Measurements from ENCODE around the gene IFT57. TPM values are rescaled to one million over a fixed set of nuclear protein-coding genes. Genes with fewer than 3 reads are reported as not detected.

The IFT57 gene
- total and polyA plus RNA-seq, 2 of the 8 experiments (the other 6 are each of a cell fraction or from before 2014, with no cell fraction given): 15.1 to 27.8 TPM

- Histone ChIP-seq H3K79me2 (ENCODE audit: control insufficient read depth in 1 of 2, insufficient read depth in 2 of 2, low read length in 2 of 2) (no peaks in the 10 kb centered on the region), H3K4me1 (replicated peaks in 1 of 4; ENCODE audit: control insufficient read depth in 3 of 4, insufficient read depth in 4 of 4, low read length in 3 of 4) (no peaks in the 10 kb centered on the region), H3K56ac (replicated peaks; ENCODE audit: insufficient read length, low read depth, low read length) (no peak overlapping the region), H3K27ac (ENCODE audit: low read depth, low read length) (no peak overlapping the region), H2BK20ac (ENCODE audit: low read length) (no peak overlapping the region), H3K79me1 (ENCODE audit: low read depth, low read length) (no peaks in the 10 kb centered on the region), H3K9ac (replicated peaks in 1 of 4; ENCODE audit: extremely low read depth in 1 of 4, low read depth in 3 of 4, low read length in 3 of 4) (no peak overlapping the region), H3K9me3 (ENCODE audit: insufficient read depth in 2 of 2, low read depth in 1 of 2, low read length in 1 of 2) (no peaks in the 10 kb centered on the region), H2BK12ac (ENCODE audit: low read depth, low read length) (no peak overlapping the region), H3K18ac (ENCODE audit: extremely low read depth, low read length) (no peak overlapping the region), H3K4me2 (ENCODE audit: insufficient read depth in 1 of 2, low read depth in 2 of 2, low read length in 2 of 2) (no peak overlapping the region), H2BK5ac (ENCODE audit: low read depth, low read length) (no peak overlapping the region), H3K27me3 (replicated peaks in 1 of 4; ENCODE audit: control insufficient read depth in 3 of 4, extremely low read depth in 1 of 4, insufficient read depth in 3 of 4, low read length in 3 of 4) (no peaks in the 10 kb centered on the region), H2BK15ac (ENCODE audit: low read length) (no peak overlapping the region), H3K4me3 (ENCODE audit: extremely low read depth in 1 of 4, insufficient read depth in 2 of 4, low read depth in 3 of 4, low read length in 4 of 4) (no peak overlapping the region), H3K36me3 (ENCODE audit: control insufficient read depth in 2 of 4, insufficient read depth in 4 of 4, low read length in 3 of 4) (no peaks in the 10 kb centered on the region; a peak in 1 of 8 replicates), H4K8ac (ENCODE audit: extremely low read depth, insufficient read depth, low read length) (no peak overlapping the region), H4K20me1 (replicated peaks in 1 of 2; ENCODE audit: control insufficient read depth in 1 of 2, insufficient read depth in 2 of 2, low read length in 2 of 2) (no peaks in the 10 kb centered on the region), H3K4ac (replicated peaks; ENCODE audit: insufficient read length, low read depth, low read length) (no peak overlapping the region), H3K23me2 (ENCODE audit: low read depth, low read length) (no peaks in the 10 kb centered on the region), H2AFZ (ENCODE audit: low read length) (no peak overlapping the region), H4K5ac (ENCODE audit: insufficient read length, low read depth, low read length) (no peak overlapping the region), H3K14ac (ENCODE audit: insufficient read length) (no peak overlapping the region), H4K91ac (replicated peaks; ENCODE audit: insufficient read length, low read length) (no peak overlapping the region), H2BK120ac (replicated peaks; ENCODE audit: low read depth, low read length) (no peak overlapping the region), H3K23ac (ENCODE audit: insufficient read length) (no peak overlapping the region), H2AK5ac (ENCODE audit: low read depth, low read length) (no peak overlapping the region)
- ChIA-PET POLR2A (ENCODE audit: partially characterized antibody) (no interaction called here), CTCF (ENCODE audit: partially characterized antibody) (interaction anchor here (1.7 kb wide), 1 partner anchor 8 kb away, joined by 3 read pairs; no protein-coding TSS in a partner anchor)
- TF ChIP-seq HDAC6 (IDR thresholded peaks at IDR 0.05; ENCODE audit: low read depth, low read length) (no peak), YY1 (IDR thresholded peaks at IDR 0.05; ENCODE audit: low read depth, low read length) (no peak)
- WGBS, 2 experiments (ENCODE audit: extremely low coverage in 1 of 2, insufficient coverage in 1 of 2, insufficient read length in 1 of 2, insufficient replicate concordance in 2 of 2, low coverage in 1 of 2, low lambda C conversion rate in 2 of 2, missing lambda C conversion rate in 1 of 2): 90% methylated on average over 5 of the region's 5 CpGs; no CpG with 5 or more reads in 1 of the 2 experiments
- DNase-seq (ENCODE audit: low read depth in 1 of 2, low spot score in 2 of 2) (no peak), FAIRE-seq (no peak)
Measured at GRCh38 chr3:108146139-108146538, 76.1 kb downstream of the IFT57 start.
